ENCODE measurements around the gene KYNU.
"Not testable (repeated sequence)": the region's sequence is repeated elsewhere in the genome, so short reads cannot be mapped to it uniquely, and the experiment has no call there.

Gene KYNU

GRCh38 chr2:142865924-142866323 is 11.5 kb upstream of the KYNU start:
- no peaks in the 10 kb centered on the region for H3K27me3 ChIP-seq (ENCODE audit: insufficient read depth, poor library complexity, severe bottlenecking)
- no peaks in the 10 kb centered on the region for H3K36me3 ChIP-seq (ENCODE audit: low read depth)
- ATAC-seq (ENCODE audit: low read depth) (no peak), DNase-seq (ENCODE audit: low spot score) (no peak)
- H3K9me3 ChIP-seq (ENCODE audit: severe bottlenecking): no peaks in the 10 kb centered on the region
- no peak overlapping the region for H3K4me3 ChIP-seq (ENCODE audit: severe bottlenecking)
- H3K27ac ChIP-seq (ENCODE audit: poor library complexity, severe bottlenecking): peak overlapping the region; percentile 93
- H3K4me1 ChIP-seq (ENCODE audit: insufficient read depth, poor library complexity, severe bottlenecking): peaks cover 23% of the 10 kb centered on the region
- TF ChIP-seq, protein P1, sequence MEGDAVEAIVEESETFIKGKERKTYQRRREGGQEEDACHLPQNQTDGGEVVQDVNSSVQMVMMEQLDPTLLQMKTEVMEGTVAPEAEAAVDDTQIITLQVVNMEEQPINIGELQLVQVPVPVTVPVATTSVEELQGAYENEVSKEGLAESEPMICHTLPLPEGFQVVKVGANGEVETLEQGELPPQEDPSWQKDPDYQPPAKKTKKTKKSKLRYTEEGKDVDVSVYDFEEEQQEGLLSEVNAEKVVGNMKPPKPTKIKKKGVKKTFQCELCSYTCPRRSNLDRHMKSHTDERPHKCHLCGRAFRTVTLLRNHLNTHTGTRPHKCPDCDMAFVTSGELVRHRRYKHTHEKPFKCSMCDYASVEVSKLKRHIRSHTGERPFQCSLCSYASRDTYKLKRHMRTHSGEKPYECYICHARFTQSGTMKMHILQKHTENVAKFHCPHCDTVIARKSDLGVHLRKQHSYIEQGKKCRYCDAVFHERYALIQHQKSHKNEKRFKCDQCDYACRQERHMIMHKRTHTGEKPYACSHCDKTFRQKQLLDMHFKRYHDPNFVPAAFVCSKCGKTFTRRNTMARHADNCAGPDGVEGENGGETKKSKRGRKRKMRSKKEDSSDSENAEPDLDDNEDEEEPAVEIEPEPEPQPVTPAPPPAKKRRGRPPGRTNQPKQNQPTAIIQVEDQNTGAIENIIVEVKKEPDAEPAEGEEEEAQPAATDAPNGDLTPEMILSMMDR (IDR thresholded peaks at IDR 0.05; ENCODE audit: poor library complexity, severe bottlenecking): no peak

DNA sequence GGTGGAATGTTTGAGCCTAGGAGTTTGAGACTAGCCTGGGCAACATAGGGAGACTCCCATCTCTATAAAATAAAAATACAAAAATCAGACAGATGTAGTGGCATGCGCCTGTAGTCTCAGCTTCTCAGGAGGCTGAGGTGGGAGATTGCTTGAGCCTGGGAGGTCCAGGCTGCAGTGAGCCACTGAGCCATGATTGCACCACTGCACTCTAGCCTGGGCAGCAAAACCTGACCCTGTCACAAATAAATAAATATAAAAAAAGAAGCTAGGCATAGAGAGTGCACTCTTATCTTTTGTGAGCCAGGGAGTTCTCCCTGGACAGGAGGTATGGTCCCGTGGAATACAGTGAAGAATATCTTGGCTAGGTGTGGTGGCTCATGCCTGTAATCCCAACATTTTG is 11.0 kb upstream of the KYNU start:
- peak overlapping the region; percentile 93 for H3K27ac ChIP-seq (ENCODE audit: poor library complexity, severe bottlenecking)
- H3K27me3 ChIP-seq (ENCODE audit: insufficient read depth, poor library complexity, severe bottlenecking): no peaks in the 10 kb centered on the region
- H3K36me3 ChIP-seq (ENCODE audit: low read depth): no peaks in the 10 kb centered on the region
- ATAC-seq (ENCODE audit: low read depth): no peak
- TF ChIP-seq, protein P1 (IDR thresholded peaks at IDR 0.05; ENCODE audit: poor library complexity, severe bottlenecking): no peak
- DNase-seq (ENCODE audit: low spot score): no peak
- H3K4me3 ChIP-seq (ENCODE audit: severe bottlenecking): no peak overlapping the region
- peaks cover 23% of the 10 kb centered on the region for H3K4me1 ChIP-seq (ENCODE audit: insufficient read depth, poor library complexity, severe bottlenecking)
- no peaks in the 10 kb centered on the region for H3K9me3 ChIP-seq (ENCODE audit: severe bottlenecking)

- ATAC-seq (ENCODE audit: low read depth) (peak; percentile 78), DNase-seq (ENCODE audit: low spot score) (no peak)
- no peaks in the 10 kb centered on the region for H3K27me3 ChIP-seq (ENCODE audit: insufficient read depth, poor library complexity, severe bottlenecking)
- no peaks in the 10 kb centered on the region for H3K36me3 ChIP-seq (ENCODE audit: low read depth)
- H3K4me3 ChIP-seq (ENCODE audit: severe bottlenecking): no peak overlapping the region
- peak overlapping the region; percentile 93 for H3K27ac ChIP-seq (ENCODE audit: poor library complexity, severe bottlenecking)
- H3K4me1 ChIP-seq (ENCODE audit: insufficient read depth, poor library complexity, severe bottlenecking): peaks cover 23% of the 10 kb centered on the region
- TF ChIP-seq, protein P1 (IDR thresholded peaks at IDR 0.05; ENCODE audit: poor library complexity, severe bottlenecking): no peak
- no peaks in the 10 kb centered on the region for H3K9me3 ChIP-seq (ENCODE audit: severe bottlenecking)
These were observed 10.3 kb upstream of the KYNU start for GRCh38 chr2:142867136-142867535.

- H3K4me3 ChIP-seq (ENCODE audit: severe bottlenecking): no peak overlapping the region
- peak; percentile 87 for ATAC-seq (ENCODE audit: low read depth)
- H3K27ac ChIP-seq (ENCODE audit: poor library complexity, severe bottlenecking): peak overlapping the region; percentile 93
- no peaks in the 10 kb centered on the region for H3K27me3 ChIP-seq (ENCODE audit: insufficient read depth, poor library complexity, severe bottlenecking)
- H3K4me1 ChIP-seq (ENCODE audit: insufficient read depth, poor library complexity, severe bottlenecking): peaks cover 31% of the 10 kb centered on the region
- peak; percentile 75 for DNase-seq (ENCODE audit: low spot score)
- H3K9me3 ChIP-seq (ENCODE audit: severe bottlenecking): no peaks in the 10 kb centered on the region
- TF ChIP-seq, protein P1 (IDR thresholded peaks at IDR 0.05; ENCODE audit: poor library complexity, severe bottlenecking): no peak
- no peaks in the 10 kb centered on the region for H3K36me3 ChIP-seq (ENCODE audit: low read depth)
These were observed 9.2 kb upstream of the KYNU start for GRCh38 chr2:142868229-142868762.

GRCh38 chr2:142869065-142869460 is 8.4 kb upstream of the KYNU start:
- ATAC-seq (ENCODE audit: low read depth); DNase-seq (ENCODE audit: low spot score); H3K9me3 ChIP-seq (ENCODE audit: severe bottlenecking); H3K4me3 ChIP-seq (ENCODE audit: severe bottlenecking); H3K27me3 ChIP-seq (ENCODE audit: insufficient read depth, poor library complexity, severe bottlenecking); H3K36me3 ChIP-seq (ENCODE audit: low read depth): not testable (repeated sequence)
- Histone ChIP-seq H3K4me1 (ENCODE audit: insufficient read depth, poor library complexity, severe bottlenecking) (peaks cover 39% of the 10 kb centered on the region), H3K27ac (ENCODE audit: poor library complexity, severe bottlenecking) (peak overlapping the region; percentile 93)
